Renal cortex interstitium (tissue), 11 donors: ENCODE measurements around the gene PLTP. TPM values are rescaled to one million over a fixed set of nuclear protein-coding genes. Genes with fewer than 3 reads are reported as not detected.
"Not testable (repeated sequence)": the region's sequence is repeated elsewhere in the genome, so short reads cannot be mapped to it uniquely, and the experiment has no call there.

Experiments used
- DNase-seq, 11 donors: peaks; one replicate each; pipeline ENCODE4 v3.0.0-alpha.2; 2013; ENCODE audit warnings: low read depth in 9 of 11, low spot score in 4 of 11; ENCODE audit errors: extremely low read depth in 1 of 11
- polyA plus RNA-seq, 3 donors: library from polyadenylated mRNA; unstranded; fragments of 120-200 nt; gene quantifications; one replicate each; pipeline ENCODE4 v1.2.1, GENCODE V29; 2013; ENCODE audit not compliant: insufficient read length in 3 of 3

Gene PLTP
- polyA plus RNA-seq, 3 donors, result 115 to 141 (median 141) TPM

DNA sequence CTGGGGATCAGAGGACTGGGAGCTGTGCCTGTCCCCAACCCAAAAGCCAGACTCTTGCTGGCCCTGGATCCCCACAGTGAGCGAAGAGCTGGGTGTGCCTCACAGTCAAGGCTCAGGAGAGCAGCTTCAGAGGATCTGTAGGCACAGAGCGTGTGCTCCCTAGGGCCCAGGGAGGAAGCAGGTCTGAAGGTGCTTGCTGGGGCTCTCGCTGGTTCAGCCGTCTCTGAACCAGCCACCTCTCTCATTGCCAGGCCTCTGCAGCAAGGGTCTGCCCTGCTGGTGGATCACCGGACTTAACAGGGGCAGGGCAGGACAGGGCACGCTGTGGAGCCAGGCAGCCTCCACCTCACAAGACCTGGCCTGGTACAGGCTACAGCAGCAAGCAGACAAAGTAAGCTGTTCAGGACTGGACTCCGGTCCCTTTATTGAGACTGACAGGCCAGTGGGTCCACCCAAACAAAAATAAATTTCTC is 36.3 kb upstream of the PLTP start:
- DNase-seq, result no peak

- DNase-seq, result no peak
Measured at GRCh38 chr20:45947110-45947866, 35.3 kb upstream of the PLTP start.

DNA sequence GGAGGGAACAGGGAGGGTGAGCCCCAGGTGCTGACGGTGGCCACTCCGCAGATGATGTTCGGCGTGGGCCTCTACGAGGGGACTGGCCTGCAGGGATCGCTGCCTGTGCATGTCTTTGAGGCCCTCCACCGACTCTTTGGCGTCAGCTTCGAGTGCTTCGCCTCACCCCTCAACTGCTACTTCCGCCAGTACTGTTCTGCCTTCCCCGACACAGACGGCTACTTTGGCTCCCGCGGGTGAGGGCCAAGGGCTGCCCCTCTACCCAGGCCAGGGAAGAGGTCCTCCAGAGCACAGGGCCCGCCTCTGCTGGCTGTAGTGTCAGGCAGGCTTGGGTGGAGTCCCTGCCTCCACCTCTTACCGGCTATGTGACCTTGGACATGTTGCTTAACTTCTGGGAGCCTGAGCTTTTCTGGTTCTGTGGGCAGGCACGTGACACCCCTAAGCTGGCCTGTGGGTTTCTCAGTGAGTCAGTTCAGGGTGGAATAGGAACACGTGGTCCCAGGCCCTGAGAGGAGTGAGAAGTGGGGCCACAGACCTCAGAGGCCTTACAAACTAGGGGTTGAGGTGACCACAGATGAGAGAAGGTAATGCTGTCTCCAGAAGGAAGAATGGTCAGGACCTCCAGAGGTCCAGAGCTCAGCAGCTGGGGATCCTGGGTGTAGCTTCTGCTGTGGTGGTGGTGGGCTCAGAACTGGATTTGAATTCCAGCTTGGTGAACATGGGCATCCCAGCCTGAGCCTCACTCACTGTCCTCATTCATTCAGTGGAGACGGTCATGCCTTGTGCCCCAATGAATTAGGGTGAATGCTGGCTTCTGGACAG is 34.4 kb upstream of the PLTP start:
- DNase-seq, result no peak

GRCh38 chr20:45945678-45946148 is 33.8 kb upstream of the PLTP start:
- DNase-seq, result no peak

DNA sequence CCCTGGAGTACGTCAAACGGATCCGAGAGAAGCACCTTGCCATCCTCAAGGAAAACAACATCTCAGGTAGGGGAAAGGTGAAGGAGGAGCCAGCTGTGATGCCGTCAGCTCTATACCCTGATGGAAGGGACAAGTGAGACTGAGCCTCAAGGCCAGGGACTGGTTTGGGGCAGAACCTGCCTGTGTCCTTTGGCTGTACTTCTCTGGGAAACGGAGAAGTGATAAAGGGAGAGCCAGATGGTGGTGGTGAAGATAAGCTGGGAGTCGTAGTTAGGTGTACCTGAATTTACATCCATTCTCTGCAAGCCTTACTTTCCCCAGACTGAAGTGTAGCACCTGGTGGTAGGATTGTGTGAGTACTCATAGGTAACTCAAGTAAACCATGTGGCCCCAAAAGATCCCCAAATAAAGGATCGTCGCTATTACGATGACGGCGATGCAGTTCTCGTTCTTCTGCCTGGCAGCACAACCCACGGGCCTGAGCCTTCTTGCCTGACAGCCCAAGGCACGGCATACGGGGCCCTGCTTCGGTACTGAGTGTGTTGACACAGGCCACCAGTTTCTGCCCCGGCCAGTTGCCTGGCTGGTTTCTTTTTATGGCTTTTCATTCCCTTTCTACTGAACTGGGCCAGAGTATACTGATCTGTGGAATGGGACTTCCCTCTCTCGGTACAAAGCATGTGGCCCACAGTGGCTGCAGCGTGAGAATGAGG is 33.2 kb upstream of the PLTP start:
- no peak for DNase-seq

GRCh38 chr20:45944151-45944964 is 32.4 kb upstream of the PLTP start:
- DNase-seq, result no peak

DNA sequence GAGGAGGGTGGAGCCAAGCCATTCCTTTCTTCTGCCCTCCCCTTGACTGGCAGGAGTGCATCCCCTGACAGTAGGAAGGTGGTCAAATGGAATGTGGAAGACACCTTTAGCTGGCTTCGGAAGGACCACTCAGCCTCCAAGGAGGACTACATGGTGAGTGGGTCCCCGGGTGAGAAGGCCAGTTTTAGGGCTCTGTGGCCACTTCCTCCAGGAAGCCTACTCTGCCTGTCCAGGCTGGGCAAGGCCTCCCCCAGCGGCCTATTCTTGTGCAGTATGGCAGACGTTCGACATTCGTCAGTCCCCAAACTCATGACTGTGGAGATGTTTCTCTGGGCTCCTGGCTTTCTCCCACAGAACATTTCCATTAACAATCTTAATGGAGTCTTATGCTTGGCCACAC is 31.7 kb upstream of the PLTP start:
- no peak for DNase-seq

DNA sequence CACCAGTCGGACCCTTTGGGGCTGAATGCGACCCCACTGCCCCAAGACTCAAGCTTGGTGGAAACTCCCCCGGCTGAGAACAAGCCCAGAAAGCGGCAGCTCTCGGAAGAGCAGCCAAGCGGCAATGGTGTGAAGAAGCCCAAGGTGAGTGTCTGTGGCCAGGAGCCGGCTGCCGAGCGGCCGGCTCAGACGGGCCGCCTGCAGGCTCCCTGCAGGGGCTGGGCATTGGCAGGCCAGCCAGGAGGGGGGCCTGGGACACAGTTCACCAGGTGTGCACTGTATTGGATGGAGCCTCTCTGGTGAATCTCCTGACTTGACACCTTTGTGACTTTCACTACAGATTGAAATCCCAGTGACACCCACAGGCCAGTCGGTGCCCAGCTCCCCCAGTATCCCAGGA is 28.5 kb upstream of the PLTP start:
- no peak for DNase-seq

DNA sequence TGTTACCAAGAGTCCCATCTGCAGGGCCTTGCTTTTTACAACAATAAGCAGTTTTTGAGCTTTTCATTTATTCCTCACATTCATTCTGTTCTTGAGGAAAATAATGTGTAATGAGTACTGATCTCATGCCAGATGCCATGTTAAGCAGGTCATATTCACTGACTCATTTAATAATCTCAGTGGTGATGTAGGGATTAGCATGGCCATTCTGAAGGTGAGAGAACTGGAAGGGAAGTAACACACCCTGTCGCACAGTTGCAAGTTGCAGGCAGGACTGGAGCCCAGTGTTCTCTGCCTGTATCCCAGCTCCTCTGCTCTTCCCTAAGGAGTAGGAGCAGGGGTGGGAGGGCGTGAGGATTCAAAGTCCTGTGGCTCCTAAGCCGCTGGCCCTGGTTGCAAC is 28.1 kb upstream of the PLTP start:
- no peak for DNase-seq

GRCh38 chr20:45938727-45939438 is 26.9 kb upstream of the PLTP start:
- DNase-seq, result no peak

DNA sequence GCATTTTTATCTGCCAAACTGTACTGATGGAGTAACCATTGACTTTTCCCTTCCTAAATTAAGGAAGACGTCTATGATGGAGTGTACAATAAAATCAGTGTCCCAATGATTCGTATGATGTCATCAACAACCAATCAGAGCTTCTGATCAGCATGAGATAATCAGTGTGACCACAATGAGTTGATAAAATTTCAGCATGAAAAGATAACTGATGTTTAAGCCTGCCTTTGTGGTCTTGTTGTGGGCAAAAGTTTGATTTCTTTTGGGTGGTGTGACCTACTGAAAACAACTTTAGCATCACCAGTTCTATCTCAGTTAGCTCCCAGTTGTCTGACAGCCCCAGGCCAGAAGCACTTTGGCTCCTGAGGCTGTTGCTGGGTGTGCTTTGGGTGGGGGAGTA is 25.8 kb upstream of the PLTP start:
- DNase-seq, result no peak

- no peak for DNase-seq
Measured at GRCh38 chr20:45935416-45936046, 23.6 kb upstream of the PLTP start.

DNA sequence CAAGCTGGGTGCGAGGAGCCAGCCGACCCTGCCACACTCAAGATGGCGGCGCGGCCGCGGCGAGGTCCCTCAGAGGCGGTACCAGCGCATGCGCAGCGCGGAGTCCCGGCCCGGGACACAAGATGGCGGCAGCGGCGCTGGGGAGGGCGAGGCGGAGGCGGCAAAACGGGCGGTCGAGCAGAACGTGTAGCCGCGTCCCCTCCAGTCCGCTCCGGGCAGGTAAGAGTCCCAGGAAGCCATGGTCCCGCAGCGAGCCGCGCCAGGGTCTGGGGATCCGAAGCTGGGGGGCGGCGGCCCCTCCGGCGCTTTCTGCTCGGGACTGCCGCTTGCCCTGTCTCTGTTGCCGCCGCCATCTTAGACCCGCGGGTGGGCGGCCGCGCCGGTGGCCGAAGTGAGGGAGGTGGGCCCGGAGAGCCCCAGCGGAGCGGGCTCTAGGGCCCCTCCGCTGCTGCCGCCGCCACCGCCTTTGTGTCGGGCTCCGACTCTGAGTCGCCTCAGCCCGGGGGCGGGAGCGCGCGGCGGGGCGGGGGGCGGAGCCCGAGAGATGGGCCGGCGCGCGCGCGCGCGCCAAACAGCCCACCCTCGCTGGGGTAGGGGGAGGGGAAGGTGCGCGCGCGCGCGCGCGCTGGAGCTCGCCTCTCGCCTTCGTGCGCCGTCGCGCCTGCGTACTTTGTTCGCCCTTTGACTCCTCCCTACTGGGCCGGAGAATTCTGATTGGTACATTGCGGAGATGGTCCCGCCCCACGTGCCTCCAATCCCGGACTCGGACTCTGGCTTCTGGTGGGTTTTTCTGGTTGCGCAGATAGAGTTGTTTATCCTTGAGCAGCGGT is 22.8 kb upstream of the PLTP start, which contains the start of gene PCIF1:
Gene PCIF1 (plus strand): TSS at position 98 of the 830 bp plus-strand sequence. CDS start 4,317 bp downstream, outside the sequence.
- DNase-seq, result peak; percentile 97 to 100 (median 98)

GRCh38 chr20:45934046-45934585 is 22.2 kb upstream of the PLTP start:
- peak in 2 of 11 donors; percentile 33 to 79 for DNase-seq

DNA sequence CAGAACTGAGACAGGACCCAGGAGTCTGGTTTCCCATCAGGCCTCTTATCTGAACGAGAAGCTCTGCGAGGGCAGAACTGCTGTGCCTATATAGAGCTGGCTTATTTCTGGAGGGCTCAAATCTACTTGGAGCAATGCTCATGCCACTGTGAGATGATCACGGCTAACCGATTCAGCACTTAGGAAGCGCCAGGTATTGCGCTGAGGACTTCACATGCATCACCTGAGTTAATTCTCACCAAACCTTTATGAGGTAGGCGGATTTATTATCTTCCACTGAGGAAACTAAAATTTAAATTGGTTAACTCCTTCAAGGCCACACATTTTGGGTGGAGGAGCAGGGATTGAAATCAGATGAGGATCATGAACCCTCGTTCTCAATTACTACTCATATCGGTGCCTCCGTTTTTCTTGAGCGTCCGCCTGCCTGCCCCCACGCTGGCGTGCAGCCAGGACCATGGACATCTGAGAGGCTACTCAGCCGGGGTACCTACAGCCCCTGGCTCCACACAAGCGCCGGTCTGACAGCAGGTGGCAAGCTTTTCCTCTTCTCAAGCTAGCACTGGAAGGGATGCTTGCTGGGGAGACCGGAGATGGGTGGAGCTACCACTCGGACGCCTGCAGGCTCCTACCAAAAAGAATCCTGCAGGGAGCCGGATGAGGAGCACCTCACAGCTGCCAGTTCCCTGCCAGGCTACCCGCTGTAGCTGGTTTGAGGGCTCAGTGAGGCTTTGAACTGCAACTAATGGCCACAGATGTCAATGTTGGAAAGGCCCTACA is 21.5 kb upstream of the PLTP start:
- DNase-seq, result peak in 5 of 11 donors; percentile 42 to 71 (median 65)

- not testable (repeated sequence) for DNase-seq
Measured at GRCh38 chr20:45931680-45932079, 19.7 kb upstream of the PLTP start.
